K562 (cell line): ENCODE data around the gene ARMC6. TPM values are rescaled to one million over a fixed set of nuclear protein-coding genes. Genes with fewer than 3 reads are reported as not detected.

Source experiments
- ATAC-seq: fragments of 200-7000 bp; cut with Tn5 transposase; 3 replicates; pipeline ENCODE4 v1.9.1; 2020; ENCODE audit warnings: moderate library complexity
- BruUV-seq: library from RNA; stranded (reverse); fragments of 400-500 nt; replicated peaks from 2 replicates; lab custom pipeline; 2021; lab: Mats Ljungman, UMichigan
- CTCF ChIA-PET: fragments of 300-600 bp; formaldehyde crosslinking; extraction: SDS; loops from one replicate; lab custom pipeline; 2021; ENCODE audit warnings: low intra/inter-chr PET ratio; lab: Yijun Ruan, JAX
- POLR2A ChIA-PET: fragments of 300-600, 350-650 bp; sonication (Branson Sonifier 250); formaldehyde crosslinking; extraction: SDS; loops from one replicate; lab custom pipeline; 2021; ENCODE audit warnings: antibody characterized with exemption, inconsistent platforms; lab: Yijun Ruan, JAX
- DNase-seq, 4 experiments: peaks; one replicate each; pipeline versions ENCODE4 v3.0.0 to v3.0.0-alpha.2; 2011 to 2018; ENCODE audit warnings: low spot score in 3 of 4, mixed read lengths in 3 of 4; ENCODE audit errors: extremely low read depth in 1 of 4
- FAIRE-seq: peaks from 2 replicates; lab custom pipeline; 2011; peaks lifted over from hg19 to GRCh38; lab: Jason Lieb, UNC
- H2AFZ ChIP-seq: 2 replicates; pipeline ENCODE4 v1.6.0; 2011; ENCODE audit warnings: low read depth, low read length, control low read depth, inconsistent platforms
- H3K27ac ChIP-seq: fragments of 200-600 bp; 3 replicates; pipeline ENCODE4 v1.8.0; 2011; ENCODE audit warnings: low read depth, mild to moderate bottlenecking, control low read depth, inconsistent platforms, low read length, moderate library complexity, mixed read lengths; ENCODE audit errors: extremely low read depth
- H3K27me3 ChIP-seq, 2 experiments: fragments of 300-600 bp in 1 of 2; 2 replicates in 1 of 2; 3 replicates in 1 of 2; pipeline versions ENCODE4 v1.6.0 to v1.8.0; 2011; ENCODE audit warnings: inconsistent platforms in 2 of 2, low read length in 2 of 2, mild to moderate bottlenecking in 1 of 2, mixed read lengths in 1 of 2, moderate library complexity in 1 of 2; ENCODE audit not compliant: control insufficient read depth in 2 of 2, insufficient read depth in 2 of 2
- H3K36me3 ChIP-seq: fragments of 300-600 bp; 3 replicates; pipeline ENCODE4 v1.8.0; 2011; ENCODE audit warnings: mild to moderate bottlenecking, low read length, inconsistent platforms; ENCODE audit not compliant: control insufficient read depth, insufficient read depth
- H3K4me1 ChIP-seq, 2 experiments: fragments of 200-600 bp in 1 of 2; replicated peaks in 1 of 2; 2 replicates in 1 of 2; 3 replicates in 1 of 2; pipeline versions ENCODE4 v1.5.1 to v1.8.0; 2011; ENCODE audit warnings: inconsistent platforms in 2 of 2, low read length in 2 of 2, mild to moderate bottlenecking in 1 of 2, mixed read lengths in 1 of 2, moderate library complexity in 1 of 2; ENCODE audit not compliant: control insufficient read depth in 2 of 2, insufficient read depth in 2 of 2
- H3K4me2 ChIP-seq: 2 replicates; pipeline ENCODE4 v1.6.1; 2011; ENCODE audit warnings: low read length, control low read depth, inconsistent platforms, mixed read lengths; ENCODE audit not compliant: insufficient read depth
- H3K4me3 ChIP-seq: fragments of 200-600 bp; sonication (generic), shearing (Covaris generic); 2 replicates; pipeline ENCODE4 v1.5.1; 2016; ENCODE audit warnings: control low read depth, inconsistent platforms
- H3K79me2 ChIP-seq: fragments of 200-600 bp; 3 replicates; pipeline ENCODE4 v1.8.0; 2011; ENCODE audit warnings: low read length, inconsistent platforms; ENCODE audit not compliant: control insufficient read depth, insufficient read depth
- H3K9ac ChIP-seq, 2 experiments: 2 replicates each; pipeline versions ENCODE4 v1.6.0 to v1.6.1; 2011; ENCODE audit warnings: low read depth in 2 of 2, low read length in 2 of 2, control low read depth in 1 of 2, inconsistent platforms in 1 of 2, mild to moderate bottlenecking in 1 of 2, mixed read lengths in 1 of 2; ENCODE audit not compliant: insufficient read depth in 1 of 2
- H3K9me1 ChIP-seq: one replicate; pipeline ENCODE4 v1.6.0; 2011; ENCODE audit warnings: inconsistent platforms, mild to moderate bottlenecking, low read length, moderate library complexity; ENCODE audit not compliant: control insufficient read depth, insufficient read depth
- H3K9me3 ChIP-seq: replicated peaks from 2 replicates; pipeline ENCODE4 v1.5.1; 2011; ENCODE audit warnings: low read depth, low read length, inconsistent platforms; ENCODE audit not compliant: control insufficient read depth, insufficient read depth
- H4K20me1 ChIP-seq: replicated peaks from 2 replicates; pipeline ENCODE4 v1.6.1; 2011; ENCODE audit warnings: low read length, inconsistent platforms, mixed read lengths; ENCODE audit not compliant: control insufficient read depth, insufficient read depth
- ATF3 ChIP-seq, 2 experiments: fragments of 450-650 bp in 1 of 2; sonication (generic) in 1 of 2; formaldehyde crosslinking in 1 of 2; IDR thresholded peaks in 1 of 2; conservative IDR thresholded peaks in 1 of 2; 2 replicates each; pipeline versions ENCODE4 v1.6.1 to v1.8.1; 2016 to 2023; ENCODE audit warnings: mild to moderate bottlenecking in 2 of 2, moderate library complexity in 2 of 2, inconsistent platforms in 1 of 2, missing genetic modification reagents in 1 of 2
- CEBPB ChIP-seq: fragments of 450-650 bp; IDR thresholded peaks from 2 replicates; pipeline ENCODE4 v1.6.1; 2016; ENCODE audit warnings: missing genetic modification characterization, missing compliant biosample characterization
- ESRRA ChIP-seq: fragments of 450-650 bp; IDR thresholded peaks from 2 replicates; pipeline ENCODE4 v1.6.1; 2014; ENCODE audit warnings: low read depth, mild to moderate bottlenecking, moderate library complexity, borderline replicate concordance
- HMG20A ChIP-seq: fragments of 450-650 bp; formaldehyde crosslinking; conservative IDR thresholded peaks from 2 replicates; pipeline ENCODE4 v1.4.0; 2020; ENCODE audit warnings: mild to moderate bottlenecking, mixed read lengths
- HNRNPUL1 ChIP-seq: fragments of 200-400 bp; formaldehyde crosslinking; IDR thresholded peaks from 2 replicates; pipeline ENCODE4 v1.6.1; 2017; ENCODE audit warnings: low read length
- MXD1 ChIP-seq: fragments of 250-450 bp; sonication (Bioruptor Pico); IDR thresholded peaks from 2 replicates; pipeline ENCODE4 v1.8.0; 2021; ENCODE audit warnings: borderline replicate concordance, mild to moderate bottlenecking, moderate library complexity; ENCODE audit not compliant: poor library complexity, severe bottlenecking
- RBBP5 ChIP-seq: fragments of 200-600 bp; sonication (generic); IDR thresholded peaks from 2 replicates; pipeline ENCODE4 v1.6.1; 2012; ENCODE audit warnings: borderline replicate concordance, mild to moderate bottlenecking, low read length, control low read depth, inconsistent platforms; ENCODE audit not compliant: insufficient read depth, poor library complexity, severe bottlenecking
- ZBTB9 ChIP-seq: fragments of 450-650 bp; formaldehyde crosslinking; IDR thresholded peaks from 2 replicates; pipeline ENCODE4 v1.4.0; 2020; ENCODE audit warnings: mild to moderate bottlenecking, moderate library complexity
- WGBS: fragments of 100-300 bp; shearing (Covaris generic); methylation state at CpG from one replicate; pipeline ENCODE4 v1.1.6; 2016; ENCODE audit warnings: low coverage, mixed read lengths; ENCODE audit not compliant: insufficient coverage; ENCODE audit errors: missing lambda C conversion rate; 5-methylcytosine and 5-hydroxymethylcytosine counted together
- in situ Hi-C: fragments of 300-500 bp; cut with MboI; formaldehyde crosslinking; loops from 4 replicates; pipeline ENCODE4 v1.15.0; 2018; ENCODE audit warnings: inconsistent platforms, mixed read lengths
- intact Hi-C: fragments of 100-400 bp; cut with micrococcal nuclease; formaldehyde crosslinking; loops from 2 replicates; pipeline ENCODE4 v1.14.2; 2022
- polyA plus RNA-seq, 8 experiments: library from polyadenylated mRNA; depleted of rRNA in 4 of 8; stranded (reverse) in 5 of 8; unstranded in 3 of 8; fragments of >200 nt; fragmentation: Nextera tagmentation in 2 of 8; fragmentation: Illumina TruSeq in 1 of 8; extraction: Ambion mirVana in 2 of 8; extraction: Trizol in 1 of 8; gene quantifications; 2 replicates each; pipeline versions ENCODE4 v1.2.1 to v1.2.3, GENCODE V29; 2011 to 2014; ENCODE audit warnings: inconsistent platforms in 1 of 8, missing spikeins in 1 of 8
- total RNA-seq, 7 experiments: library from RNA; depleted of rRNA in 6 of 7; stranded (reverse); fragments of >200 nt in 6 of 7; fragmentation: Illumina TruSeq in 2 of 7; extraction: Trizol in 2 of 7; gene quantifications; 2 replicates each; pipeline versions ENCODE4 v1.2.1 to v1.2.3, GENCODE V29; 2011 to 2021; ENCODE audit warnings: low replicate concordance in 1 of 7

Gene ARMC6
- total and polyA plus RNA-seq, 9 of the 15 experiments (the other 6 are each of a cell fraction or from before 2014, with no cell fraction given), result 2.1 to 93.4 (median 63.6) TPM

- DNase-seq (no peak), FAIRE-seq (no peak), ATAC-seq (no peak)
- H2AFZ ChIP-seq, result no peak overlapping the region
- no peak overlapping the region for H3K27ac ChIP-seq
- H3K9me1 ChIP-seq, result peaks cover 4% of the 10 kb centered on the region
- 96% methylated on average over 7 of the region's 7 CpGs for whole genome bisulfite sequencing
- intact Hi-C loops, result no loop called here
- no peak overlapping the region for H3K4me2 ChIP-seq
- TF ChIP-seq ZBTB9 (CRISPR knock-in tag), result no peak
- no peak for TF ChIP-seq RBBP5
- no peak for TF ChIP-seq ESRRA
- no peak for TF ChIP-seq ATF3 (IDR thresholded peaks at IDR 0.05)
- no peak for TF ChIP-seq ATF3 (CRISPR knock-in tag; conservative IDR thresholded peaks at IDR 0.05)
- 0 out of 2 replicates have a peak, but pooled peaks have one; percentile 13 for TF ChIP-seq CEBPB (tag)
- no peak for TF ChIP-seq HMG20A (CRISPR knock-in tag)
- TF ChIP-seq HNRNPUL1, result no peak
- TF ChIP-seq MXD1 (CRISPR knock-in tag), result no peak
- no peaks in the 10 kb centered on the region for H3K9me3 ChIP-seq
- POLR2A ChIA-PET, result interaction anchor here (0.6 to 1.6 kb wide), 4 partner anchors 9 to 329 kb away, joined by 3 to 4 read pairs (median 3); no protein-coding TSS in a partner anchor
- H3K79me2 ChIP-seq, result peaks cover 39% of the 10 kb centered on the region
- H3K9ac ChIP-seq, result no peak overlapping the region
- no peaks in the 10 kb centered on the region for H3K27me3 ChIP-seq
- peaks cover 6% of the 10 kb centered on the region; the same call in 1 of the 2 replicates for H4K20me1 ChIP-seq
- no TSS peak for BruUV-seq
- in situ Hi-C loops, result no loop called here
- no peak overlapping the region for H3K4me3 ChIP-seq
- CTCF ChIA-PET, result no interaction called here
- H3K36me3 ChIP-seq, result peaks cover 49% of the 10 kb centered on the region; the same call in 2 of the 3 replicates
- peaks cover 5 to 9% of the 10 kb centered on the region in 2 experiments; a peak in 3 of 5 replicates for H3K4me1 ChIP-seq
These were observed 43.7 kb downstream of the ARMC6 start for GRCh38 chr19:19077103-19077502.
